RWPE1 (cell line): ENCODE results near the gene MYMK.

Experiments used
- CTCF ChIA-PET: fragments of 350-600 bp; sonication (Branson Sonifier 250); formaldehyde crosslinking; extraction: SDS; loops from one replicate; lab custom pipeline; 2021; lab: Yijun Ruan, JAX
- POLR2A ChIA-PET: fragments of 400-600 bp; formaldehyde crosslinking; extraction: SDS; loops from one replicate; lab custom pipeline; 2020; ENCODE audit warnings: antibody characterized with exemption; ENCODE audit not compliant: low non-redundant PET; lab: Yijun Ruan, JAX
- DNase-seq: peaks from one replicate; pipeline ENCODE4 v3.0.0; 2012; ENCODE audit warnings: low spot score
- H3K27ac ChIP-seq: fragments of 450-650 bp; 2 replicates; pipeline ENCODE4 v1.5.1; 2017
- TF ChIP-seq, protein P1 (sequence below): fragments of 450-650 bp; conservative IDR thresholded peaks from 2 replicates; pipeline ENCODE4 v1.5.1; 2017; ENCODE audit warnings: low read depth, mild to moderate bottlenecking

The MYMK gene

DNA sequence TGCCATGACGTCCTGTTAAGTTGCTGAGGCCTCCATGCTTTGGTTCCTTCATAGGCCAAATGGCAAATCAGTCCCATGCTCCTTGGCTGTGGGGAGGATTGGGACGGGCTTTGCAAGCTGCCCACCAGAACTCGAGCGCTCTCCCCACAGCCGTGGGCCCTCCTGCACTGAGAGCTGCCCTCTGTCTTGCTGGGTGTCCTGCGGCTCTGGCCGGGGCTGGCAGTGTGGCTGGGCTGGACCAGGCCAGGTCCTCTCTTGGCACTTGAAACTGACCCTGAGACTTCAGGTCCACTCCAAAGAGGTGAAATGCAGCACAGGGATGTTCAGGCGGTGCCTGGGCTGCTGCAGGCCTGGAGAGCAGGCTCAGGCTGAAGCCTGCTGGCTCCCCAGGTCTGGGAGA lies 7.0 kb downstream of the MYMK start:
- no peak overlapping the region for H3K27ac ChIP-seq
- TF ChIP-seq, protein P1, sequence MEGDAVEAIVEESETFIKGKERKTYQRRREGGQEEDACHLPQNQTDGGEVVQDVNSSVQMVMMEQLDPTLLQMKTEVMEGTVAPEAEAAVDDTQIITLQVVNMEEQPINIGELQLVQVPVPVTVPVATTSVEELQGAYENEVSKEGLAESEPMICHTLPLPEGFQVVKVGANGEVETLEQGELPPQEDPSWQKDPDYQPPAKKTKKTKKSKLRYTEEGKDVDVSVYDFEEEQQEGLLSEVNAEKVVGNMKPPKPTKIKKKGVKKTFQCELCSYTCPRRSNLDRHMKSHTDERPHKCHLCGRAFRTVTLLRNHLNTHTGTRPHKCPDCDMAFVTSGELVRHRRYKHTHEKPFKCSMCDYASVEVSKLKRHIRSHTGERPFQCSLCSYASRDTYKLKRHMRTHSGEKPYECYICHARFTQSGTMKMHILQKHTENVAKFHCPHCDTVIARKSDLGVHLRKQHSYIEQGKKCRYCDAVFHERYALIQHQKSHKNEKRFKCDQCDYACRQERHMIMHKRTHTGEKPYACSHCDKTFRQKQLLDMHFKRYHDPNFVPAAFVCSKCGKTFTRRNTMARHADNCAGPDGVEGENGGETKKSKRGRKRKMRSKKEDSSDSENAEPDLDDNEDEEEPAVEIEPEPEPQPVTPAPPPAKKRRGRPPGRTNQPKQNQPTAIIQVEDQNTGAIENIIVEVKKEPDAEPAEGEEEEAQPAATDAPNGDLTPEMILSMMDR, result no peak
- no peak for DNase-seq
- ChIA-PET CTCF (interaction anchor here (0.7 kb wide), 2 partner anchors 51 to 171 kb away, joined by 4 read pairs; no protein-coding TSS in a partner anchor), POLR2A (interaction anchor here (0.7 kb wide), 1 partner anchor 1732 kb away, joined by 6 read pairs; no protein-coding TSS in a partner anchor)

DNA sequence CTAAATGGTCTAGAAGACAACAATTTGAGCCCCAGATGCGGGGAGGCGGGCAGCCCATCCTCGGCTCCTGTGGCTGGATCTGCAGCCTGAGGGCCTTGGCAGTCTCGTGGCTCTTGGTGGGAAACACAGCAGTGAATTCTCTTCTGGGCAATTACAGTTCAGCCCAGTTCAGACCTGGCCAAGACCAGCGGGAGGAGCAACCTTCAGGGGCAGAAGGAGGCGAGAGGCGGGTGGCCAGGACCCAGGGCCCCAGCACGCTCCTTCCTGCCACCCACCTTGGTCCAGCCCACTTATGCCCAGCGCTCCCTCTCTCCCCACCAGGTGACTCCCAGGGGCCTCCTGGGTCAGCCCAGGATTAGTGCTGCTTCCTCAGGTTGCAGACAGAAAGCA lies 7.8 kb downstream of the MYMK start:
- no peak overlapping the region for H3K27ac ChIP-seq
- ChIA-PET CTCF (interaction anchor here (0.7 kb wide), 2 partner anchors 51 to 172 kb away, joined by 4 read pairs; no protein-coding TSS in a partner anchor), POLR2A (interaction anchor here (0.7 kb wide), 1 partner anchor 1732 kb away, joined by 6 read pairs; no protein-coding TSS in a partner anchor)
- DNase-seq, result no peak
- TF ChIP-seq, protein P1, result no peak

DNA sequence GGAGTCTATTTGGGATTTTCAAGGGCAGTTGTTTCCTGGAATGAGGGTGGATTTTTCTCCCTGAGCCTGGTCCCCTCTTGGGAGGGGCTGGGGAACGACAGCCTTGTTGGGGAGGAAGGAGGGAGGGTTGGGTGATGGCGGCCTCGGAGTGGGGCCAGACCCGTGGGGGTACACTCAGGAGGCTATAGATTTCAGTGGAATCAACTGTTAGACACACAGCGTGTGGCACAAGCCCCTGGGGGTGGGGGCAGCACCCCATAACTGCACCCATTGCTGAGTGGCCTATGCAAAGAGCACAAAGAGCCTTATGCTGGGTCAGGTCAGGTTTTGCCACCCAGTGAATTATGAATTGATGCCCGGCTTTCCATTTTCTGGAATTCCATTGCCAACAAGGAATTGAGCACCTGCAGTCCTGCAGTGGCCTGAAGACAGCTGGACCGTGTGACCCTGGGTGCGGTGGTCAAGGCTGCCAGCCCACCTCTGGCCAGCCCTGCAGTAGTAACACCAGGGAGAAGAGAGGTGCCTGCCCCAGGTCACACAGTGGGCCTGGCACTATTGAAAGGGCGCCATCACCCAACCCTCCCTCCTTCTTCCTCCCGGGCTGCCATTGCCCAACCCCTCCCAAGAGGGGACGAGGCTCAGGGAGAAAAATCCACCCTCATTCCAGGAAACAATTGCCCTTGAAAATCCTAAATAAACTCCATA lies 8.4 kb downstream of the MYMK start:
- POLR2A ChIA-PET, result no interaction called here
- CTCF ChIA-PET, result no interaction called here
- no peak overlapping the region for H3K27ac ChIP-seq
- no peak for DNase-seq
- TF ChIP-seq, protein P1, result no peak

DNA sequence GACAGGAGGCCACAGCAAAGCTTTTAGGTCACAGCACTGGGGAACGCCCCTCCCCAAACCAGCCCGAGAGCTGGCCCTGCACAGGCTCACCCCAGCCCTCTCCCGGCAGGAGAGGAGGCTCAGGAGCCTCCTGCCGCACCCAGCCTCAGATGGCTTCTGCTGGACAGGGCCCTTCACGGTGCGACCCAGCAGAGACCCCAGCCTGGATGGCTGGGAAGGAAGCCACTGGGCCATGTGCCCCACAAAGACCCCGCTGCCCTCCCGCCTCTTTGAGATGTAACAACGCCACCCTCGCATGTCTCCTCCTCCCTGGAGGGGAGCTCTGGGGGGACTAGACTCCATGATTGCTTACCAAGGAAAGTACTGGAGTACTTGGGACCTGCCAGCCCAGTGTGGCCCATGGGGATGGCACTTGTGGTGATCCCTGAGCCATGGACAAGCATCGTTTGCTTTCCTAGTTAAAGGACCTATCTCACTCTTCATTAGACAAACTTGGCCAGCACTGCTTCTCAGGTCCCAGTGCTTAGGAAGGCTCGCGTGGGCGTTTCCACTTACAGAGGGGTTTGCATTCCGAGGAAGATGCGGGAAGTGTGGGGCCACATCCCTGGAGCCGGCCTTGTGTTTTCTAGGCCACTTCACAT lies 9.0 kb downstream of the MYMK start:
- no peak overlapping the region for H3K27ac ChIP-seq
- TF ChIP-seq, protein P1, result no peak
- no peak for DNase-seq
- CTCF ChIA-PET, result interaction anchor here (0.6 kb wide), 1 partner anchor 46 kb away, joined by 3 read pairs; no protein-coding TSS in a partner anchor
- POLR2A ChIA-PET, result no interaction called here

DNA sequence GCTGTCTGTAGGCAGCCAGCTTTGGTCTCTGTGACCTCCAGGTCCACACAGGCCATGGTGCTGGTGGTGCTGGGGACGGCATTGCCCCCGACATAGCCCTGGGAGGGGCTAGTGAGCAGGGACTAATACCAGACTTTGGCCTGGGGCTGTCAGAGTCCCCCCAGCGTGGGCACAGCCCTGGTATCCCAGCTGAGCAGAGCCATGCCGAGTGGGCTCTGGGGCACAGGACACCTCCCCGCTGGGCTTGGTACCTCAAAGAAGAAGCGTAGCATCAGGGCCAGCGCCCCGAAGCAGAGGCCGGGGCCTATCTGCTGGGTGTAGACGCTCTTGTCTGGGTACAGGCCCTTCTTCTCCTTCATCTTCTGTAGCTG lies 9.5 kb downstream of the MYMK start:
- peak overlapping the region; percentile 54; the same call in 1 of the 2 replicates for H3K27ac ChIP-seq
- no peak for DNase-seq
- TF ChIP-seq, protein P1, result no peak
- CTCF ChIA-PET, result interaction anchor here (0.6 kb wide), 1 partner anchor 46 kb away, joined by 3 read pairs; no protein-coding TSS in a partner anchor
- POLR2A ChIA-PET, result no interaction called here

DNA sequence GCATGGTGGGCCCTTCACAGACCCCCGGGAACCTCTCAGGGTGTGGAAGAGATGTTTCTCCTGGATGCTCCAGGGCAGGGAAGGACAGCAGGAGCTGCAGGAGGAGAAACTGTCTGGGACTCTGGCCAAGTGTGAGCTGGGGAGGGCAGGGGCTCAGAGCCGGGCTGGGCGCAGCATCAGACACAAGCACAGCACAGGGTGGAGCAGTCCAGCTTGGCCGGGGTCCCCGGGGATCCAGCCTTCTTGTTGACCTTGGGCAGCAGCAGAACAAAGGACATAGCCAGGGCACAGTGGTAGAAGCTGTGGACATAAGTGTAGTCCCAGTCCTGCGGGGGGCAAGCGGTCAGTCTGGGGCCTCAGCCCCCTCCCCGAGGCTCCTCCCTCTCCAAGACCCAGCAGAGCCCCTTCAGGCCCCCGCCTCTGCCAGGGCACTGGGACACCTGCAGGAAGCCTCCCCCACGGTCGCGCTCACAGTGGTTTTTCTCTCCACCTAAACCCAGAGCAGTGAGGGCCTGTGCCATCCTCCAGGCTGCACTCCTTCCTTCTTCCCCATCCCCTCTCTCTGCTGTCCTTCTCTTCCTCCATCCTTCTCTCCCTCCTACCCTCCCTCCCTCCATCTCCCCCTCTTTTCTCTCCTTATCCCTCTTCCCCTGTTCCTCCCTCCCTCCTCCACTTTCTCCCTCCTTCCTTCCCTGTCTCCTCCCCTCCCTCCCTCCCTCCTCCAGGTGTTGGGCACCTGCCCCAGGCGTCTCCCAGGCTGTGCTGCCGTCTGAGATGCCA lies 10.1 kb downstream of the MYMK start:
- peak overlapping the region; percentile 54 for H3K27ac ChIP-seq
- TF ChIP-seq, protein P1, result no peak
- DNase-seq, result no peak
- POLR2A ChIA-PET, result no interaction called here
- CTCF ChIA-PET, result no interaction called here
